OCI-LY1 (cell line): Measurements from ENCODE around the gene OR6J1.
"Not testable (repeated sequence)": the region's sequence is repeated elsewhere in the genome, so short reads cannot be mapped to it uniquely, and the experiment has no call there.

ENCODE experiments used
- H2AFZ ChIP-seq: fragments of 200-600 bp; sonication (generic), shearing (Covaris generic); 2 replicates; pipeline ENCODE4 v1.6.0; 2014; ENCODE audit warnings: antibody characterized with exemption, mild to moderate bottlenecking, low read length
- H3F3A ChIP-seq: fragments of 200-600 bp; sonication (generic), shearing (Covaris generic); 2 replicates; pipeline ENCODE4 v1.6.0; 2014; ENCODE audit warnings: mild to moderate bottlenecking, antibody characterized with exemption, low read length, moderate library complexity; ENCODE audit not compliant: insufficient read depth
- H3K27ac ChIP-seq: fragments of 200-600 bp; sonication (generic); 2 replicates; pipeline ENCODE4 v1.5.1; 2014; ENCODE audit warnings: low read length, mixed run types, mild to moderate bottlenecking, low read depth; ENCODE audit not compliant: poor library complexity, severe bottlenecking
- H3K27me3 ChIP-seq: fragments of 200-600 bp; sonication (generic); 2 replicates; pipeline ENCODE4 v1.6.0; 2014; ENCODE audit warnings: antibody characterized with exemption, mild to moderate bottlenecking, low read length, moderate library complexity; ENCODE audit not compliant: insufficient read depth
- H3K36me3 ChIP-seq: fragments of 200-600 bp; sonication (generic); 2 replicates; pipeline ENCODE4 v1.6.1; 2014; ENCODE audit warnings: mild to moderate bottlenecking, antibody characterized with exemption, low read length, moderate library complexity, mixed read lengths; ENCODE audit not compliant: insufficient read depth
- H3K4me1 ChIP-seq: fragments of 200-600 bp; sonication (generic); 2 replicates; pipeline ENCODE4 v1.5.1; 2014; ENCODE audit warnings: mild to moderate bottlenecking, low read length, moderate library complexity; ENCODE audit not compliant: insufficient read depth, severe bottlenecking
- H3K4me2 ChIP-seq: fragments of 200-600 bp; sonication (generic), shearing (Covaris generic); 2 replicates; pipeline ENCODE4 v1.6.1; 2014; ENCODE audit warnings: low read length
- H3K4me3 ChIP-seq: fragments of 200-600 bp; sonication (generic); 2 replicates; pipeline ENCODE4 v1.5.1; 2014; ENCODE audit warnings: low read length, low read depth, mild to moderate bottlenecking, mixed read lengths; ENCODE audit not compliant: poor library complexity, severe bottlenecking
- H3K79me2 ChIP-seq: fragments of 200-600 bp; shearing (Covaris generic); 2 replicates; pipeline ENCODE4 v1.6.1; 2016; ENCODE audit warnings: mixed run types, low read length, mixed read lengths; ENCODE audit not compliant: insufficient read depth
- H3K9ac ChIP-seq: fragments of 200-600 bp; sonication (generic), shearing (Covaris generic); 2 replicates; pipeline ENCODE4 v1.6.1; 2014; ENCODE audit warnings: mild to moderate bottlenecking, low read length, mixed read lengths
- H3K9me2 ChIP-seq: fragments of 200-600 bp; sonication (generic), shearing (Covaris generic); 2 replicates; pipeline ENCODE4 v1.6.1; 2014; ENCODE audit warnings: low read depth, mild to moderate bottlenecking, low read length, mixed read lengths
- H3K9me3 ChIP-seq: fragments of 200-600 bp; shearing (Covaris generic); 2 replicates; pipeline ENCODE4 v1.6.1; 2014; ENCODE audit warnings: low read length, mixed read lengths
- H4K20me1 ChIP-seq: fragments of 200-600 bp; sonication (generic), shearing (Covaris generic); 2 replicates; pipeline ENCODE4 v1.6.0; 2016; ENCODE audit warnings: mild to moderate bottlenecking, low read length; ENCODE audit not compliant: insufficient read depth
- CTCF ChIP-seq: fragments of 200-600 bp; sonication (generic), shearing (Covaris generic); IDR thresholded peaks from 2 replicates; pipeline ENCODE4 v1.5.1; 2017; ENCODE audit warnings: mild to moderate bottlenecking, antibody characterized with exemption, low read length, moderate library complexity, mixed read lengths
- EZH2 ChIP-seq: fragments of 200-600 bp; sonication (generic), shearing (Covaris generic); IDR thresholded peaks from 2 replicates; pipeline ENCODE4 v1.8.0; 2017; ENCODE audit warnings: borderline replicate concordance, mixed run types, mild to moderate bottlenecking, antibody characterized with exemption, low read length, moderate library complexity, mixed read lengths

The OR6J1 gene

GRCh38 chr14:22689199-22689598, 45.0 kb upstream of the OR6J1 start:
- H3K27ac ChIP-seq: no peak overlapping the region
- no peaks in the 10 kb centered on the region for H3F3A ChIP-seq
- no peak overlapping the region for H3K4me3 ChIP-seq
- H3K36me3 ChIP-seq: no peaks in the 10 kb centered on the region
- H3K4me2 ChIP-seq: no peak overlapping the region
- H3K27me3 ChIP-seq: no peaks in the 10 kb centered on the region; the same call in 1 of the 2 replicates
- no peak for TF ChIP-seq CTCF
- no peak for TF ChIP-seq EZH2
- no peaks in the 10 kb centered on the region for H3K9me2 ChIP-seq
- H3K79me2 ChIP-seq: no peaks in the 10 kb centered on the region
- no peak overlapping the region for H3K9ac ChIP-seq
- no peaks in the 10 kb centered on the region for H3K4me1 ChIP-seq
- H2AFZ ChIP-seq: no peak overlapping the region
- 0 out of 2 replicates have a peak, but pooled peaks cover 3% of the 10 kb centered on the region for H3K9me3 ChIP-seq
- H4K20me1 ChIP-seq: no peaks in the 10 kb centered on the region

- not testable (repeated sequence) for H3K4me3 ChIP-seq, H3K79me2 ChIP-seq, H3K36me3 ChIP-seq, H3K9ac ChIP-seq, H3F3A ChIP-seq, H3K9me2 ChIP-seq, H3K27me3 ChIP-seq, H3K9me3 ChIP-seq, H4K20me1 ChIP-seq, H3K27ac ChIP-seq, H2AFZ ChIP-seq, H3K4me2 ChIP-seq, H3K4me1 ChIP-seq
These were observed 43.8 kb upstream of the OR6J1 start for GRCh38 chr14:22687969-22688368.

GRCh38 chr14:22686176-22686611, 42.0 kb upstream of the OR6J1 start:
- not testable (repeated sequence) for H3K4me2 ChIP-seq, H3K27me3 ChIP-seq, H3K79me2 ChIP-seq, H3K9ac ChIP-seq, H2AFZ ChIP-seq, H3F3A ChIP-seq, H3K9me3 ChIP-seq, H3K27ac ChIP-seq, H3K4me3 ChIP-seq, H4K20me1 ChIP-seq, H3K9me2 ChIP-seq, H3K36me3 ChIP-seq, H3K4me1 ChIP-seq

- Histone ChIP-seq H4K20me1 (no peaks in the 10 kb centered on the region), H3K4me1 (no peaks in the 10 kb centered on the region), H3K4me3 (no peak overlapping the region), H3K9ac (no peak overlapping the region), H3K27me3 (no peaks in the 10 kb centered on the region), H3K27ac (no peak overlapping the region), H3K79me2 (no peaks in the 10 kb centered on the region), H3F3A (no peaks in the 10 kb centered on the region), H3K9me2 (no peaks in the 10 kb centered on the region), H3K9me3 (no peaks in the 10 kb centered on the region), H3K36me3 (no peaks in the 10 kb centered on the region), H3K4me2 (no peak overlapping the region), H2AFZ (no peak overlapping the region)
- TF ChIP-seq CTCF: no peak
- no peak for TF ChIP-seq EZH2
These were observed 41.3 kb upstream of the OR6J1 start for GRCh38 chr14:22685467-22685866.

- not testable (repeated sequence) for H3K4me2 ChIP-seq, H3K27me3 ChIP-seq, H3K27ac ChIP-seq, H3K79me2 ChIP-seq, H3K9me2 ChIP-seq, H3K9ac ChIP-seq, H3K36me3 ChIP-seq, H3K4me3 ChIP-seq, H3K9me3 ChIP-seq, H2AFZ ChIP-seq, H3K4me1 ChIP-seq, H4K20me1 ChIP-seq, H3F3A ChIP-seq
These were observed 39.3 kb upstream of the OR6J1 start for GRCh38 chr14:22683428-22683827.
